ENCODE measurements around the gene TRIM67.
"Not testable (repeated sequence)": the region's sequence is repeated elsewhere in the genome, so short reads cannot be mapped to it uniquely, and the experiment has no call there.

Gene TRIM67

DNA sequence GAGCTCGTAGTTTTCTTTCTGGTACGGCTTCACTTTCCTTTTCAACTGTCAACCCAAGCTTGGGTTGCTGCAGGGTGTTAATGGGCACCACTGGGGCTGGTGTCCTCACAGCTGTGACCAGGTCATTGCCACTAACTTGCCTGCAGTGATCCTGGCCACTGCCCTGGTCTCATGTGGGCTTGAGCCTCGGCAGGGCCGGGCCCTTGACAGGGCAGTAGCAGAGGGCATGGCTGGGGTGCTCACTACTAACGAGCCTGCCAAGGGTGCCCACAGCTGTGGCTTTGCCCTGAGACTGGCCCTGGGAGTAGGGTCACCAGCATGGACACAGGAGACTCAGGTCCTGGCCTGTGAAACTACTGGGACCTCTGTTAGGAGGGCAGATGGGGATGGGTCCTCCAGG, 47.7 kb downstream of the TRIM67 start:
- DNase-seq = no peak

- DNase-seq = no peak
These were observed 48.3 kb downstream of the TRIM67 start for GRCh38 chr1:231210126-231210525.

DNA sequence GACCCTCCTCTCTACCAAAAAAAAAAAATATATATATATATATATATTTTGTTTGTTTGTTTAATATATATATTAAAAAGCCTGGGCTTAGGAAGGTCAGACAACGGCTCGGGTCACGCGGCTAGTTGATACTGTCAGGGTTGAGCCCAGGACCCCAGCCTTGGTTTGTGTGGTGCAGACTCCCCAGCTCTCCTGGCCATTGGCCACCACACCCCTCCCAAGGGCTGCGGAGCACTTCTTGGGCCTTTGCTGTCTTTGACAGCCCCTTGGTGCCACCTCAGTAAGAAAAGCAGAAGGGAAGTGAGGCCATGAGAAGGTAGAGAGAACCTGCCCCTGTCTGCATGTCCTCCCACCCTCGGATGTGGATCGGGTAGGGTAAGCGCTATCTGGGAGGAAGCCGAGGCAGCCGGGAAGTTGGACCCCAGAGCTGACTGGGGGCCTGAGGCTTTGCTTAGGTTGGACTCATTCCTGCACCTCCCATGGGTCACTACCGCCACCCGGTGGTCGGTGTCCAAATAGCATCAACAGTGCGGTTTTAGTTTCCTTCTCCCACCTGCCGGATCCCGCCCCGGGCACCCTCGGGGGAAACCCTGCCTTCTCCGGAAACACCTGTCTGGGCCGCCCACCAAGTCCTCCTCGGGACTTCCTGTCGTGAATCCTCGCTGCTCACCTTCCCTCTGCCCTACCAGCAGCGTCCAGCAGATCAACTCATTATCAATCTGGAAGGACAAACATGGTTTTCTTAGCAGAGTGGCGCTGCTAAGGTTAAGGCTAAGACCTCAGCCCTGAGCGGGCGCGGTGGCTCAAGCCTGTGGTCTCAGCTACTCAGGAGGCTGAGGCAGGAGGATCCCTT, 49.4 kb downstream of the TRIM67 start:
- DNase-seq = peak; percentile 81

- DNase-seq = not testable (repeated sequence)
These were observed 50.4 kb downstream of the TRIM67 start for GRCh38 chr1:231212301-231212700.

DNA sequence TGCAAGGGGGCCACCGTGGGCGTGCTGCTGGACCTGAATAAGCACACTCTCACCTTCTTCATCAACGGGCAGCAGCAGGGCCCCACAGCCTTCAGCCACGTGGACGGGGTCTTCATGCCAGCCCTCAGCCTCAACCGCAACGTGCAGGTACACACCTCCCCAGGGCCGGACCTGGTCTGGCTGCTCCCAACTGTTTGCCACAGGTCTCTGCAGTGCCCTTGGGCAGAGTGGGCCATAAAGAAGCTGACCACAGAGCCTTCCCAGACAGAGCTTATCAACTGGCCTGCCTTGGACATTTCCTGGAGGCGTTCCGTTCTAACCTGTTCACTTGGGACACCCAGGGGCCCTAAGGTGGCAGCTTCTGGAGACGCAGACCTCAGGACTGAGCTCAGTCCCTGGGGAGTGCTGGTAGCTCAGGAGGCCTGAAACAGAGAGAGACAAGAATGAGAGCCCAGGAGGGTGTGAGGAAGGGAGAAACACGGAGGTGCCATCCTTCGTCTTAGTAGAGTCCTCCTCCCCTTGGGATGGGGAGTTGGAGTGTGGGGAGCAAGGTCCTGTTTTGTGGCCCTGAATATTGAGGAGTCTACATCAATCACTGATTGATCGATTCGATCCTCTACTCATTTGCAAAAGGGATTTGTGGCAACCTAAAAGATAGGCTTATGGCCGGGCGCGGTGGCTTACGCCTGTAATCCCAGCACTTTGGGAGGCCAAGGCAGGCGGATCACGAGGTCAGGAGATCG, 52.1 kb downstream of the TRIM67 start:
- DNase-seq = no peak

DNA sequence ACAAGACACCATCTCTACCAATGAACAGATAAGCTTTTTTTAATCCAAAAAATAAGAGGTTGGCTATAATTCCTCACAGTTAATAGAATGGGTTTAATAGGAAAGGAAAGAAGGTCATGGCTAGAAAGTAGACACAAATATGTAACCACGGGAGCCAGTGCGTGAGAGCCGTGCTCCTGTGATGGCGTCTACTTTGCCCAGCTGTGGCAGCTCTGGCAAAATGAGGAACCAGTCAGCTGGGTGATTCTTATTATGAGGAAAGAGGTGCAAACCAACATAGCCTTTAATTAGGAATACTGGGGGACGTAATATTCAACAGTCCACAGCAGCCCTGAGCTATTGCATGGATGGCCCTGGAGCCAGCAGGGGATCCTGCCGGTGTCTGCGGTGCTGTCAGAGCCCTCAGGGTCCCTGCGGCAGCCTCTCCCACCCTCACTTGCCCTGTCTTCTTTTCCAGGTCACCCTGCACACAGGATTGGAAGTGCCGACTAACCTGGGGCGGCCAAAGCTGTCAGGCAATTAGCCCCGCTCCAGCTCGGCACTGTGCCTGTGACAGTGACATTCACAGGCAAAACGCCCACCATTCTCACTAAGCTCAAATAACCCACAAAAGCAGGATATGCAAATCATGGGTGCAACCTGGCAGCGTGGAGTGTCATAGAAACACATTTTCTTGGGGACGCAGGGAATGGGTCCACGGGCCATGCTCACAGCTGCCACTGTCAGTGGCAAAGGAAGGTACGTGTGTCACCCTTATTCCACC, 53.2 kb downstream of the TRIM67 start:
- DNase-seq = peak; percentile 42

- DNase-seq = no peak
These were observed 54.0 kb downstream of the TRIM67 start for GRCh38 chr1:231215681-231216385.

- DNase-seq = no peak
These were observed 54.6 kb downstream of the TRIM67 start for GRCh38 chr1:231216498-231216897.

DNA sequence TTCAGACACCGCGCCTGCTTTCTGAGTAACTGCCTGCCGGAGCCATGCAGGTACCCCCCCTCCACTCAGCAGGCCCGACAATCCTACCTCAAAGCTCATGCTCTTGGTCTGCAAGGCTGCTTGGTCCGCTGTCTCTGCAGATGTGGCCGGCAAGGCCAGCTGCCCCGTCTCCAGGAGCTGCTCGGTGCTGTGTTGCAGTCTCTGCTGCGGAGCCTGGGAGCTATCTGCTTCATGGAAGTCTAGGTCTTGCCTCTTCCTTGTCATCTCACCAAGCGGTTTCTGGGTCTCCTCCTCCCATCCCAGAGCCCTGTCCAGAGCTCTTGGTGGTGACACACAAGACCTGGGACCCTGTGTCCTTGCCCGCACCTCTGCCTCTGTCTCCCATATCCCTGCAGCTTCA, 55.2 kb downstream of the TRIM67 start:
- no peak for DNase-seq

DNA sequence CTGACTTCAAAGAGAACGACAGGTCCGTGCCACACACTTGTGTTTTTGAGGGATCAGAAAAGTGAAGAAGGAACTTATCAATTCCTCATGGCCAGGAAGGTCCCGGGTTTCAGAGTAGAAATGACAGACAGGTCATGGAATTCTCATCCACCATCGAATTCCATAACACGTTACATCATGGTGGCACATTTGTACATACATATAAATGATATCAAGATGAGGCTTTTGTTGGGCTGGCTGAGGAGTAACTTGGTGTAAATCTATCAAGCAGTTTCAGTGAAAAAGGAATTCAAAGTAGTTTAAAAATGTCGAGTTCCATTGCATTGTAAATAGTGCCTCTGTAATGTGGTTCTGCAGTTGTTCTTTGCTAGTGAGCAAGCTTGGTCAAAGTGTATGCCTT, 56.2 kb downstream of the TRIM67 start:
- DNase-seq = no peak

GRCh38 chr1:231219422-231220401, 57.9 kb downstream of the TRIM67 start:
- DNase-seq = no peak

DNA sequence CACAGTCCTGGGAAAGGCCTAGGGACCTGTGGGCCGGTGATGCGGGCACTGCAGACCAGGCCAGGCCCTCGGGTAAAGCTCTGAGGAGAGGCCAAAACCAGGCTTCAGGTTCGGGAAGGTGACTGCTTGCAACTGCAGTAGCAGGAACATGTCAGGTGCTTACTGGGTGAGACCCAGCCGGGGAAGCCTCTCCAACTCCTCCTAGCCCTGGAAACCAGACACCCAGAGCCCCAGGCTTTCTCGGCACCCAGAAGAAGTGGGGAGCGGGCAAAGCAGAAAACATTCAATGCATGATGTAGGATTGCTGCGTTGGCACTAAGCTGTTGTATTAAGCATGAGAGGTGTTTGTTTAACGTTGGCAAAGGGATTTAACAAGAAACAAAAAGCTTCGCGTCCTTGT, 58.9 kb downstream of the TRIM67 start:
- DNase-seq = no peak

- no peak for DNase-seq
These were observed 64.3 kb downstream of the TRIM67 start for GRCh38 chr1:231226156-231226555.

DNA sequence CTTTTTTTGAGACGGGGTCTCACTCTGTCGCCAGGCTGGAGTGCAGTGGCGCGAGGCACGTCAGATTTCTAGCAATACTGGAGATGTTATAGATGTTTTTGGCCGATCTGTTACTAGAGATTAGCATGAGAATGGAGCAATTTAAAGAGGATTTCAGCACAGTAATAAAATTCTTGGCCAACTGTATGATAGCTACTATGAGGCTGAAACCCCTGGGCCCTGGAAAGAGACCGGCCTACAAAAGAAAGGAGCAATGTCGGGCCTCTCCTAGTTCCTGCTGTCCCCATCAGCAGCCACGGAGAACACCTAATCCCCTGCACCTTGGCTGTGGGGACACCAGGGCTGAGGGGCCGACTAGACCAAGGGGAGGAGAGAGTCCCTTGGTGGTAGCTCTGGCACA, 69.7 kb downstream of the TRIM67 start:
- DNase-seq = no peak

GRCh38 chr1:231232870-231233734, 71.2 kb downstream of the TRIM67 start:
- DNase-seq = no peak

- no peak for DNase-seq
These were observed 72.0 kb downstream of the TRIM67 start for GRCh38 chr1:231233735-231234417.

GRCh38 chr1:231234506-231234905, 72.6 kb downstream of the TRIM67 start:
- DNase-seq = no peak

DNA sequence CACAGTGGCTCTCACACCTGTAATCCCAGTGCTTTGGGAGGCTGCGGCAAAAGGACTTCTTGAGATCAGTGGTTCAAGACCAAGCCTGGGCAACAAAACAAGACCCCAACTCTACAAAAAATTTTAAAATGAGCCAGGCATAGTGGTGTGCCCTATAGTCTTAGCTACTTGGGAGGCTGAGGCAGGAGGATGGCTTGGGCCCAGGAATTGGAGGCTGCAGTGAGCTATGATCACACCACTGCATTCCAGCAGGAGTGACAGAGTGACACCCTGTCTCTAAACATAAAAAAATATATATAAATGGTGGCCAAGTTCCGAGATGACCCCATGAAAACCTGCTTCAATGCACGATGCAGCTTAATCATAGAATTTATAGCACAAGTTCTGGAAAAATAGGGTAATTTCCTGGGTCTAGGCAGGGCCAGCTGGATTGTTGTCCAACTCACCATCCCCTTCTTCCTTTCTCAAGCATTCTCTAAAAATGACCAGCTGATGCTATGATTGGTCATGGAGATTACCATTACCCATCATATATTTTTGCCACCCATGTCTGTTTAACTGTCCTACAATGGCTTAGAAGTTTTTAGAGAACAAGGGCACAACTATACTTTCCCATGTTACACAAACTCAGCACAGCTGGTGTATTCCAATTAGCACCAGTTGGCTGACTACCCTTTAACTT, 73.8 kb downstream of the TRIM67 start:
- no peak for DNase-seq

DNA sequence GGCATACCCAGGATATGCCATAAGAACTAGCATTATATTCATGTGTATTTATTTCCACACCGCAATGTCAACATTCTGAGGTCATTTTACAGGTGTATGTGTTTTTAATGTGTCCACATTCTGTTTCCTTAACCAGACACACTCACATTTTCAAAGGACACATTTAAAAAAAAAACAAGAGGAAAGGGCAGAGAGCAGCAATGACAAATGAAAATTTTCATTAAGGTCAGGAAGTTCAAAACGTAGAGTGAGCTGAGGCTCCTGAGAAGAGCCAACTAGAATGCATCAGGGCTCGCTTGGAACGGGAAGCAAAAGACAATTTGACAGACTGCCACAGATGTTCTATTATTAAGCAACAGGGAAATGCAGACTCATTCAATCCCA, 74.3 kb downstream of the TRIM67 start:
- DNase-seq = peak; percentile 19

Data from suppressor macrophage treated with lipopolysaccharide for 4 hours (primary cell).